Lung (tissue), 12 donors: ENCODE measurements around the gene VPS13C. TPM values are rescaled to one million over a fixed set of nuclear protein-coding genes. Genes with fewer than 3 reads are reported as not detected.
A peak's percentile ranks its signal among the peaks of the same experiment; 100 is the strongest.

Source experiments
- ATAC-seq: fragments of 200-7000 bp; cut with Tn5 transposase; one replicate; pipeline ENCODE4 v1.9.1; 2020; ENCODE audit warnings: moderate number of reproducible peaks; ENCODE audit not compliant: insufficient read depth, low FRiP score
- DNase-seq, 3 donors: peaks; one replicate each; pipeline ENCODE4 v3.0.0-alpha.2; 2013 to 2017
- H3K27ac ChIP-seq, 2 donors: one replicate each; pipeline ENCODE4 v1.5.1; 2013; ENCODE audit warnings: mild to moderate bottlenecking in 2 of 2, moderate library complexity in 2 of 2, control low read depth in 1 of 2, inconsistent platforms in 1 of 2, low read depth in 1 of 2, low read length in 1 of 2
- H3K27me3 ChIP-seq, 3 donors: one replicate each; pipeline ENCODE4 v1.5.1; 2013; ENCODE audit warnings: low read length in 2 of 3; ENCODE audit not compliant: control insufficient read depth in 3 of 3, insufficient read depth in 3 of 3
- H3K36me3 ChIP-seq, 4 donors: one replicate each; pipeline ENCODE4 v1.5.1; 2013; ENCODE audit warnings: low read length in 4 of 4, mild to moderate bottlenecking in 1 of 4, moderate library complexity in 1 of 4; ENCODE audit not compliant: control insufficient read depth in 4 of 4, insufficient read depth in 4 of 4
- H3K4me1 ChIP-seq, 5 donors: one replicate each; pipeline ENCODE4 v1.5.1; 2013; ENCODE audit warnings: low read length in 5 of 5, mild to moderate bottlenecking in 2 of 5, moderate library complexity in 1 of 5; ENCODE audit not compliant: control insufficient read depth in 5 of 5, insufficient read depth in 5 of 5
- H3K4me3 ChIP-seq: one replicate; pipeline ENCODE4 v1.5.1; 2013; ENCODE audit warnings: mild to moderate bottlenecking, control low read depth, moderate library complexity
- H3K9ac ChIP-seq, 2 donors: one replicate each; pipeline ENCODE4 v1.5.1; 2013; ENCODE audit warnings: low read length in 2 of 2, control low read depth in 1 of 2; ENCODE audit not compliant: insufficient read depth in 1 of 2
- H3K9me3 ChIP-seq, 4 donors: one replicate each; pipeline ENCODE4 v1.5.1; 2013; ENCODE audit warnings: low read length in 3 of 4, mild to moderate bottlenecking in 1 of 4, moderate library complexity in 1 of 4; ENCODE audit not compliant: control insufficient read depth in 4 of 4, insufficient read depth in 3 of 4
- CTCF ChIP-seq: IDR thresholded peaks from 2 replicates; pipeline ENCODE4 v1.5.1; 2012; ENCODE audit warnings: mild to moderate bottlenecking; ENCODE audit errors: control extremely low read depth, extremely low read depth
- WGBS, 2 donors: extraction: QIAGEN DNeasy Blood & Tissue Kit; methylation state at CpG; one replicate each; pipeline ENCODE4 v1.1.7; 2013; 5-methylcytosine and 5-hydroxymethylcytosine counted together
- polyA plus RNA-seq, 2 donors: library from polyadenylated mRNA; stranded (reverse); fragments of 200-250 nt; gene quantifications; one replicate each; pipeline ENCODE4 v1.2.1, GENCODE V29; 2013
- total RNA-seq, 2 donors: library from RNA; depleted of rRNA in 1 of 2; stranded (reverse); fragments of >200 nt in 1 of 2; gene quantifications; one replicate each; pipeline ENCODE4 v1.2.1, GENCODE V29; 2014 to 2021
- donor health status: control.
- donor health status: control.
- donor health status: Bipolar disorder and iron deficiency.
- donor health status: healthy.
- donor health status: DM: yes; HTN: yes; CAD: no.

VPS13C gene
- total and polyA plus RNA-seq, 4 donors: 16.8 to 196 (median 53.3) TPM

DNA sequence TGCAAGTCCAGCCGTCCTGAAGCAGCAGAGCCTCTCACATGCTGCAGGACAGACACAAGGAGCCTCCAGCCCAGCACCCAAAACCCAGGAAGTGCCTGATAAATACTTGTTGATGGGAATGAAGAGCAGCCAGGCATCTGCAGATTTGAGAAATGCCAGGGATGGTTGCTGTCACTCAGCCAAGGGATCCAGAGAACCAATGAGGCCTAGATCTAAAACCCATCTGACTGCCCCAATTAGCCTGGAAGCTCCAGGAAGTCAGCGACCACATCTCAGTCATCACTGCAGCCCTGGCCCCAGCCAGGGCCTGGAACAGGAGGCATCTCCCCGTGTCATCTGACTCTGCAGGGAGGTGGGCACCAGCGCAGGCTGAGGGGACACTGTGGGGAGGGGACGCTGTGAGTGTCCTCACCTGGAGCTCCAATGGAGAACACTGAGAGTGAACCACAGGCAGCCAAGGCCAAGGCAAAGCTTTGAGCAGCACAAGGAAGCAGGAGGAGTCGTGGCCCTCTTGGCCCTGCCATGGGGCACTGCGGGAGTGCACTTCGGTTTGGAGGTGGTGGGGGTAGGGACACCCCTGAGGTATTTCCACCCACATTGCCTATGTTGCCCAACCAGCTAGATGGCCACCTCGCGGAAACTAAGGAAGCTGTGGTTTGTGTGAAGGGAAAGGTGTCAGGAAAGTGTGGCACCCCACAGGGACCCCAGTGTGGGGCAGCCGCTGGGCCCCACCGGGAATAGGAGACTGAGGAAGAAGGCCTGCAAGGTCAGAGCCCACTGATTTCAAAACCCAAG is 229.5 kb downstream of the VPS13C start:
- H3K36me3 ChIP-seq: no peaks in the 10 kb centered on the region
- 57 to 72% methylated on average over 12 of the region's 12 CpGs for WGBS, 2 donors
- peaks cover 0 to 3% (median 0%) of the 10 kb centered on the region in 3 donors for H3K27me3 ChIP-seq
- H3K27ac ChIP-seq: no peak overlapping the region
- no peak overlapping the region for H3K9ac ChIP-seq
- H3K9me3 ChIP-seq: no peaks in the 10 kb centered on the region
- peaks cover 0 to 6% (median 0%) of the 10 kb centered on the region in 5 donors for H3K4me1 ChIP-seq
- TF ChIP-seq CTCF: no peak
- H3K4me3 ChIP-seq: no peak overlapping the region
- ATAC-seq (no peak), DNase-seq (no peak)

DNA sequence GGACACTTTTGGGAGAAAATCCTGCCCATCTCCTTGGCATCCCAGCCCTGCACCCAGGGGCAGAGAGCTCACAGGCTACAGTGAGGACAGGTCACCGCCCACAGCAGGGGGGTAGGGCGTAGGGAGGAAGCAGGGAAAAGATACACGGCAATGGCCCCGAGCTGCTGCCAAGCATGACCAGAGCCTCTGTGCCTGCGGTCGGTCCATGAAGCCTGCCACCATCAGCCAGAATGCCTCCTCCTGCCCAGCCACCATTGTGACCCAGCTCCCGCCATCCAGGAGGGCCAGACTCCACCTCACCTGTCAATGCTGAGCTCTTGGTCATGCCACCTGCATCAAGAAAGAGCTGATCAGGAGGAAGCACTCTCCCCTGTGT is 230.7 kb downstream of the VPS13C start:
- H3K9me3 ChIP-seq: no peaks in the 10 kb centered on the region
- ATAC-seq: no peak
- H3K4me1 ChIP-seq: peaks cover 0 to 6% (median 0%) of the 10 kb centered on the region in 5 donors
- no peak for DNase-seq
- 83 to 96% methylated on average over 6 to 7 of the region's 7 CpGs for WGBS, 2 donors
- no peak overlapping the region for H3K4me3 ChIP-seq
- no peak overlapping the region for H3K27ac ChIP-seq
- H3K36me3 ChIP-seq: no peaks in the 10 kb centered on the region
- no peak for TF ChIP-seq CTCF
- H3K27me3 ChIP-seq: peaks cover 0 to 2% (median 0%) of the 10 kb centered on the region in 3 donors
- H3K9ac ChIP-seq: no peak overlapping the region

- Histone ChIP-seq H3K36me3 (no peaks in the 10 kb centered on the region), H3K9me3 (no peaks in the 10 kb centered on the region), H3K4me1 (peaks cover 0 to 6% (median 0%) of the 10 kb centered on the region in 5 donors), H3K27ac (no peak overlapping the region), H3K4me3 (no peak overlapping the region), H3K27me3 (peaks cover 0 to 2% (median 0%) of the 10 kb centered on the region in 3 donors), H3K9ac (no peak overlapping the region)
- WGBS, 2 donors: 80 to 87% methylated on average over 6 of the region's 6 CpGs
- ATAC-seq (no peak), DNase-seq (peak in 2 of 3 donors; percentile 33 to 56)
- no peak for TF ChIP-seq CTCF
Measured at GRCh38 chr15:61828860-61829513, 231.3 kb downstream of the VPS13C start.
